Colonic mucosa (tissue), 4 donors: Measurements from ENCODE around the gene C2orf49. TPM values are rescaled to one million over a fixed set of nuclear protein-coding genes. Genes with fewer than 3 reads are reported as not detected.

ENCODE experiments used
- DNase-seq: peaks from one replicate; pipeline ENCODE4 v3.0.0-alpha.2; 2020
- H3K27ac ChIP-seq: fragments of 200-600 bp; one replicate; pipeline ENCODE4 v1.8.0; 2021
- H3K27me3 ChIP-seq: fragments of 200-600 bp; one replicate; pipeline ENCODE4 v1.8.0; 2021
- H3K36me3 ChIP-seq: fragments of 200-600 bp; one replicate; pipeline ENCODE4 v1.8.0; 2021
- H3K4me1 ChIP-seq: fragments of 200-600 bp; one replicate; pipeline ENCODE4 v1.8.0; 2021; ENCODE audit warnings: mild to moderate bottlenecking
- H3K4me3 ChIP-seq: fragments of 200-600 bp; one replicate; pipeline ENCODE4 v1.8.0; 2021
- H3K9ac ChIP-seq, 2 donors: one replicate each; pipeline ENCODE4 v1.7.0; 2013; ENCODE audit warnings: control low read depth in 2 of 2, low read depth in 2 of 2, low read length in 2 of 2
- H3K9me3 ChIP-seq: fragments of 200-600 bp; one replicate; pipeline ENCODE4 v1.8.0; 2021
- intact Hi-C: fragments of 100-400 bp; cut with DNase I; formaldehyde crosslinking; loops from one replicate; pipeline ENCODE4 v1.14.1; 2022
- total RNA-seq, 2 donors: library from RNA; stranded (reverse); fragmentation: NEBNext Ultra II Directional in 1 of 2; extraction: Animal tissue kit (Norgen Biotek cat#: 25700) in 1 of 2; gene quantifications; one replicate each; pipeline ENCODE4 v1.2.1, GENCODE V29; 2021
- TF ChIP-seq, protein P1 (sequence below): fragments of 200-600 bp; IDR thresholded peaks from one replicate; pipeline ENCODE4 v1.8.0; 2022; ENCODE audit warnings: antibody characterized with exemption, mild to moderate bottlenecking
- donor health status: healthy.
- donor health status: DM: no; HTN: no; CAD: no.
- donor health status: DM: no; HTN: no; CAD: no.

The C2orf49 gene
- total RNA-seq, 2 donors from 2014 or later, result 11.9 to 17.4 TPM

DNA sequence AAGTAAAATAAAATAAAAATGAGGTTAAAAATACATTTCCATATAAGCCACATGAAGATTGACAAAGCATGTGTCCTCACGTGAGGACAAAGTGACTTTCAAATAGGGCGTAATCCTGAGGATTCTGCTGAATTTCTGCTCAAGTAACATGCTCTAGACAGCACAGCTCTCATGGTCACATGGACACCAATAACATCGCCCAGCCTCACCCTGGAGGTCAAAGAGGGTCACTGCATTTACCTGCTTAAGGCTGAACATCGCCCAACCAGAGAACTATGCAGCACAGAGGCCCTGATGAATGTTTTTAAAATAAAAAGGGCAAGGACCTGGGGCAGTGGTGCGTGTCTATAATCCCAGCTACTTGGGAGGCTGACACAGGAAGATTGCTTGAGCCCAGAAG lies 38.0 kb upstream of the C2orf49 start:
- TF ChIP-seq, protein P1, sequence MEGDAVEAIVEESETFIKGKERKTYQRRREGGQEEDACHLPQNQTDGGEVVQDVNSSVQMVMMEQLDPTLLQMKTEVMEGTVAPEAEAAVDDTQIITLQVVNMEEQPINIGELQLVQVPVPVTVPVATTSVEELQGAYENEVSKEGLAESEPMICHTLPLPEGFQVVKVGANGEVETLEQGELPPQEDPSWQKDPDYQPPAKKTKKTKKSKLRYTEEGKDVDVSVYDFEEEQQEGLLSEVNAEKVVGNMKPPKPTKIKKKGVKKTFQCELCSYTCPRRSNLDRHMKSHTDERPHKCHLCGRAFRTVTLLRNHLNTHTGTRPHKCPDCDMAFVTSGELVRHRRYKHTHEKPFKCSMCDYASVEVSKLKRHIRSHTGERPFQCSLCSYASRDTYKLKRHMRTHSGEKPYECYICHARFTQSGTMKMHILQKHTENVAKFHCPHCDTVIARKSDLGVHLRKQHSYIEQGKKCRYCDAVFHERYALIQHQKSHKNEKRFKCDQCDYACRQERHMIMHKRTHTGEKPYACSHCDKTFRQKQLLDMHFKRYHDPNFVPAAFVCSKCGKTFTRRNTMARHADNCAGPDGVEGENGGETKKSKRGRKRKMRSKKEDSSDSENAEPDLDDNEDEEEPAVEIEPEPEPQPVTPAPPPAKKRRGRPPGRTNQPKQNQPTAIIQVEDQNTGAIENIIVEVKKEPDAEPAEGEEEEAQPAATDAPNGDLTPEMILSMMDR, result no peak
- H3K36me3 ChIP-seq, result no peaks in the 10 kb centered on the region
- H3K9ac ChIP-seq, result no peak overlapping the region
- no peaks in the 10 kb centered on the region for H3K9me3 ChIP-seq
- no peak overlapping the region for H3K4me3 ChIP-seq
- H3K27ac ChIP-seq, result no peak overlapping the region
- intact Hi-C loops, result no loop called here
- no peaks in the 10 kb centered on the region for H3K27me3 ChIP-seq
- no peak for DNase-seq
- no peaks in the 10 kb centered on the region for H3K4me1 ChIP-seq

DNA sequence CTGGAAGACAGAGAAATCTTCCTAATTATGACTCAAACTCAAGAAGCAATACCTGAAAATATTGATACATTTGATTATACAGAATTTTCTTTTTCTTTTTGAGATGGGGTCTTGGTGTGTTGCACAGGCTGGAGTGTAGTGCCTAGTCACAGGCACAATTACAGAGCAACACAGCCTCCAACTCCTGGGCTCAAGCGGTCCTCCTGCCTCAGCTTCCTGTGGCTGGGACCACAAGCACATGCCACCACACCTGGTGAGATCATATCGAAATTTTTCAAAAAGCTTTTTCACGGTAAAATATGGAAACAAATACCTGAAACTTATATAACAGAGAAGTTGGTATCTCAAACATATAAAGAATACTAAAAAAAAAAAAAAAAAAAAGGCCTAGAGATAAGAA lies 35.7 kb upstream of the C2orf49 start:
- Histone ChIP-seq H3K27ac (no peak overlapping the region), H3K36me3 (no peaks in the 10 kb centered on the region), H3K27me3 (no peaks in the 10 kb centered on the region), H3K4me1 (no peaks in the 10 kb centered on the region), H3K9ac (no peak overlapping the region), H3K9me3 (no peaks in the 10 kb centered on the region), H3K4me3 (no peak overlapping the region)
- TF ChIP-seq, protein P1, result no peak
- intact Hi-C loops, result no loop called here
- no peak for DNase-seq

DNA sequence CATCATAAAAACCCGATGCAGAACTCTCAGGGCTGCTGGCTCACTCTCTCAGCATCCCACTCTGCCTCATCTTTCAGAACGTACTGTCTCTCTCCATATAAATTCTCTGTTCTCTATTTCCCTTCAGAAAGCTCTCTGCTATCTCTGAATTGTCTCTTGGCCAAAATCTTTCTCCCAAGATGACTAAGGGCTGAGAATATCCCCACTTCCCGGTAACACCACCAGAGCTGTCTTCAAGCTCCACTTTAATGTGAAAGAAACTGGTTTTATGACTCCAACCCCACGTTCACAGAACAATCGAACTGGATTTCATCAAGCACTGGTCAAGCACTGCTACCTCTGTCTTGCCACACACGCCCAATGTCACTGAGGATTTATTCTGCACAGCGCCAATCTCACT lies 30.2 kb upstream of the C2orf49 start:
- H3K27ac ChIP-seq, result no peak overlapping the region
- H3K9me3 ChIP-seq, result no peaks in the 10 kb centered on the region
- H3K36me3 ChIP-seq, result no peaks in the 10 kb centered on the region
- H3K27me3 ChIP-seq, result no peaks in the 10 kb centered on the region
- H3K4me3 ChIP-seq, result no peak overlapping the region
- no peaks in the 10 kb centered on the region for H3K4me1 ChIP-seq
- TF ChIP-seq, protein P1, result no peak
- no peak for DNase-seq
- H3K9ac ChIP-seq, result no peak overlapping the region
- intact Hi-C loops, result no loop called here

DNA sequence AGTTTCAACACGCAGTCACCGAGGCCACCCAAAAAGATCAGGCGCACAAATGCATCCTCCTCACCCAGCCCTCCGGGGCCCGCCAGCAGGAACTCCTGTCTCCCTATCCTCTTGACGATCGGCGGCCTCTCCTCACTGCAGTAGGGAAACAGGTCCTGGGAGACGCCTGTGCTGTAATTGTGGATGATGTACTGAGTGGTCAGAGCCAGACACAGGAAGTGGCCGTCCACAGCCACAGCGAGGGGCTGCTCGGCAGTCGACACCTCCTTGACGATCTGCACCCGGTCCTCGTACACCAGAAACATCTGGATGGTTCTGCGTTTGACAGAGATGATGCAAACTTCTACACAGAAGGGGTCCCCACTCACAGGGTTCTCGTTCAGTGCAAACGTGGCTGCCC lies 29.8 kb upstream of the C2orf49 start:
- Histone ChIP-seq H3K27ac (no peak overlapping the region), H3K36me3 (no peaks in the 10 kb centered on the region), H3K4me3 (no peak overlapping the region), H3K9me3 (no peaks in the 10 kb centered on the region), H3K27me3 (no peaks in the 10 kb centered on the region), H3K4me1 (no peaks in the 10 kb centered on the region), H3K9ac (no peak overlapping the region)
- no peak for DNase-seq
- intact Hi-C loops, result no loop called here
- TF ChIP-seq, protein P1, result no peak

DNA sequence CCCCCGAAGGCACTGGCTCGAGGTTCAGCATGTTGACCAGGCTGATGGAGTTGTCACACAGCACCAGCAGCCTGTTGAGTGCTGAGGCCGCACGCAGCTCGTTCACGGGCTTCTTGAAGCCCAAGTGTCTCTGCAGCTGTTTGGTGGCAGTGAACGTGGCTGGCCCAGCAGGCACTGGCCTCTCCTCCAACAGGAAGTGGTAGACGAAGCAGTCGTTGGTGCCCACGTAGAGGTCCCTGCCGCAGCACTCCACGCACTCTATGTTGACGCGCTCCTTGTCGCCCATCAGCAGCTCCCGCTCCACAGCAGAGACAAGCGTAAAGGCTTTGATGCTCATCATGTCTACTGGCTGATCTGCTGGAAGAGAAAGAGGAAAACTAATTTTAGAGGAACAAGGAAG lies 29.4 kb upstream of the C2orf49 start:
- Histone ChIP-seq H3K4me3 (no peak overlapping the region), H3K4me1 (no peaks in the 10 kb centered on the region), H3K9ac (no peak overlapping the region), H3K27me3 (no peaks in the 10 kb centered on the region), H3K27ac (no peak overlapping the region), H3K36me3 (no peaks in the 10 kb centered on the region), H3K9me3 (no peaks in the 10 kb centered on the region)
- intact Hi-C loops, result no loop called here
- TF ChIP-seq, protein P1, result no peak
- no peak for DNase-seq
